Stimulated activated CD8-positive, alpha-beta memory T cell treated with anti-CD3 and anti-CD28 coated beads, Interleukin-12 subunit alpha, Interleukin-12 subunit beta, amount 100 ng/mL, for 4 hours (primary cell): Measurements from ENCODE around the gene GRK7.
A peak's percentile ranks its signal among the peaks of the same experiment; 100 is the strongest.
"Not testable (repeated sequence)": the region's sequence is repeated elsewhere in the genome, so short reads cannot be mapped to it uniquely, and the experiment has no call there.

Source experiments
- DNase-seq: peaks from one replicate; pipeline ENCODE4 v3.0.0-alpha.2; 2020; ENCODE audit warnings: low read depth

Gene GRK7

GRCh38 chr3:141796081-141796888, 33.1 kb downstream of the GRK7 start:
- peak; percentile 55 for DNase-seq

GRCh38 chr3:141796889-141797781, 33.9 kb downstream of the GRK7 start:
- DNase-seq, result no peak

GRCh38 chr3:141797819-141798447, 34.7 kb downstream of the GRK7 start:
- no peak for DNase-seq

DNA sequence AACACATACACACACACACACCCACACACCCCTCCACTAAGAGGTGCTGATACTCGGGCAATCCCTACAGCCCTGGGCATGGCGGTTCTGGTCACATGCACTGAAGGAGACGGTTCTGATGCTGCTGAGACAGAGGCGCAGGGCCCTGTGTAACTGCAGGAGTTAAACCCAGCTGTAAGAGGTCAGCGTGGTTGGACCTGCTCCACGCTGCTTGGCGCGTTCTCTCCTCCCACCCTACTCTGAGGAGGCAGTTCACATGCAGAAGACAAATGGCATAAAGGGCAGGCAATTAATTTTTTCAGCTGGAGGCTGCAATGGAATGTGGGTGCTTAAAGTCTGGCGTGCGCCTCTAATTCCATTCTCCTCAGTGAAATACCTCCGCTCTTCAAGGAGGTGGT, 35.2 kb downstream of the GRK7 start:
- no peak for DNase-seq

DNA sequence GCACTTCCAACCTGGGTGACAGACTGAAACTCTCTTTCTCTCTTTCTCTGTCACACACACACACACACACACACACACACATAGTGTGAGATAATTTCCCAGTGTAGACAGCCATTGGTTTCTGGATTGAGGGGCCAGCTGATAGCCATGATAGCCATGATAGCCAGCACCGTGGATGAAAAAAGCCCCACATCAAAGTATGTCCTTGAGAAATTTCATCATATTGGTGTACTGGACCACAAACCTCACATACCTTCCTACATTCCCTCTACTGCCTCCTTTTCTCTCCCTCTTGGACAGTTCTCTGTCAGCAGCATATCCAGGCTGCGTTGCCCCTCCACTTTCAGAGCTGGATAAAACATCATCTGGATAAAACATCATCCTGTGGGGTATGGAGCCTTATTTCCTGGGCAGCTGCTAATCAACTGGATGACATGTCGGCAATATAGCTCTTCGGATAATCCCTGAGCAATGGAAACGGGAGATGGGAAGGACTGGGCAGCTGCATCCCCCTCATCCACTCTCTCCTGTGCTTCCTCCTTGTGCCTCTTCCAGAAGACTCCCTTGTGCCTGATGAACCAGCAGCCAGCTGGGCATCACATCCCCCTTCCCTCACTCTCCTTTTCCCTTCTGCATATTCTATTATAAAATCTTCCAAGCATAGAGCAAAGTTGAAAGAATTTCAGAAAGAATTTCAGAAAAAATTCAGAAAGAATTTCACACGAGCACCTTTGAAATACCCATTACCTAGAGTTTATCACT, 39.3 kb downstream of the GRK7 start:
- DNase-seq, result no peak

DNA sequence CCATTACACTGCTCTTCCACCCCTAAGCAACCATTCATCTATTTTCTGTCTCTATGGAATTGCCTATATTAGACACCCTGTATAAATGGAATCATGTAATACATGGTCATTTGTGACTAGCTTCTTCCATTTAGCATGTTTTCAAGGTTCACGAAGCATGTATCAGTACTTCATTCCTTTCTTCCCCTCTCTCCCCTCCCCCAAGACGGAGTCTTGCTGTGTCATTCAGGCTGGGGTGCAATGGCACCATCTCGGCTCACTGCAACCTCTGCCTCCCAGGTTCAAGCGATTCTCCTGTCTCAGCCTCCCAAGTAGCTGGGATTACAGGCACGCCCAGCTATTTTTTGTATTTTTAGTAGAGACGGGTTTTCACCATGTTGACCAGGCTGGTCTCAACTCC, 40.3 kb downstream of the GRK7 start:
- not testable (repeated sequence) for DNase-seq

GRCh38 chr3:141804447-141804777, 41.2 kb downstream of the GRK7 start:
- no peak for DNase-seq

DNA sequence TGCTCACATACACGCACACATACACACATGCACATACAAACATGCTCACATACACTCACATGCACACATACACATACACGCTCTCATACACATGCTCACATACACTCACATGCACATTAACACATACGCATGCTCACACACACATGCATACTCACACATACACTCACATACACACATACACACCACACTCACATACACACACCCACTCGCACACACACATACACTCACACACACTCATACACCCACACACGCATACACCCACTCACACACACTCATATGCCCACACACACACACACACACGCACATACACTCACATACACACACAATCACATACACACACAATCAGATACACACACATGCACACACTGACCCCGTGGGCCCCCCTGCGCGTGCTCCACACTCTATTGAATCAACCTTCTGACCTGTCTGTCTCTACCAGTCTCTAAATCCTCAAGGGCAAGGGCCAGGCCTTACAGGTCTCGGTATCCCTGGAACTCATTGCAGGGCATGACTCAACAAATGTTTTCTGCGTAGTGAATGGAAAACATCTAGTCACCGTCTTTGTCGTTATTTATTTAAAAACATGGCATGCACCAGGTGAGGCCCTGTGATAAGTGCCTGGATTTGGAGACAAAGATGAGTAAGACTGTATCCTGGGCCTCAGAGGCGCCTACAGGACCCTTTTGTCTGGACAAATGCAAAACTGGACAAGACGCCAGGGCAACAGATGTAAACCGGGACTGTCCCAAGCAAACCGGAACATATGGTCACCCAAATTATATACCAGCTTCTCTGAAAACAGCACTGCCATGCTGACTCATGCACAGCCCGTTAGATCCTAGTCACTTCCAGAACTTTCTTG, 41.8 kb downstream of the GRK7 start:
- no peak for DNase-seq

GRCh38 chr3:141807277-141808033, 44.2 kb downstream of the GRK7 start:
- no peak for DNase-seq

GRCh38 chr3:141808586-141808985, 45.4 kb downstream of the GRK7 start:
- no peak for DNase-seq

- DNase-seq, result no peak
Observed at GRCh38 chr3:141810161-141810560, 47.0 kb downstream of the GRK7 start.

DNA sequence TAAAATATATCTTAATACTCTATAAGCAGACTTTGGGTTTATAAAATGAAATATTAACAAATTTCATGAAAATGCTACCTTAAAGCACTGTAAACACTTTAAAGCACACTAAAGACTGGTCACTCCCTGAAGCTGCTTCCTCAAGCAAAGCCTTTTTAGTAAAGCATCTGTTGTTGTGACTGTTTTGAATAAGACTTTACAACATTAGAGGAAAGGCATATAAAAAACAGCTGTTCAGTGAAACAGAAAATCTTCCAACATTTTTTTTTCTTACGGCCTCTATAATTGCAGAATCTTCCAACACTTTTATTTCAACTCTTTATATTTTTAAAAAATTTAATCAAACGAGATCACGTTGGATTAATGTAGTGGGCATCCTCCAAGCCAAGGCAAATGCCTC, 48.1 kb downstream of the GRK7 start:
- DNase-seq, result no peak

DNA sequence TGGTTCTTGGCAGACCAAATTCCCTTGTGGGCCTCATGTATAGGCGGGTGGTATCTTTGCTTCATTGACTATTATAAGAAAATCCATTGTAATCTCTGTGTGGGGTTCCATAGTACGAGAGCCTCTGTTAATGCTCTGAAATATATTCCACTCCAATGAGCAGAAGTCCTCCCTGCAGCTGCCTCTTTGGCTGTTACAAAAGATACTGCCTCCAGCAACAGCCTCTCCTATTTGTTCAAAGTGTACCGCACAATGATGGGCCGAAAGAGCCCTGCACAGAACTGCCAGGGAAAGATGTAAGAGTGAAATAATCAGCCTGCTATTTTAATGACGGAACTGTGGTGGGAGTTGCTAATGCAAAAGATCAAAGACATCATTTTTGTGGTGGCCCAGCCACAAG, 48.9 kb downstream of the GRK7 start:
- no peak for DNase-seq

DNA sequence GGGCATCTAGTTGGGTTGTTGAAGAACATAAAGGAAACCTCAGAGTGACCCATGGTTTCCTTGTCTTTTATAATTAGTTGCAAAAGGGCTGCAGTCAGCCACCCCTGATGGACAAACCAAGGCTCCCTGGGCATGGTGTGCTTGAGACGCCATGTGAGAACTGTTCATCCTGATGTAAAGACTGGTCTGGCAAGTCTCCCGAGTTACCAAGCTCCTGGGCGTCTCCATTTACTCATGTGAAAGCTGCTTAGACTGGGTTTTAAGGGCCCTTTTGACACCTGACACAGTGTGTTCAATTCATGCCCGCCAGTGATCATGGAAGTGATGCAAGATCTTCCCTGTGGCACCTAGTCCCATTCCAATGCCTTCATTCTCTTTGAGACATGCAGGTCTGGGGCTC, 49.4 kb downstream of the GRK7 start:
- DNase-seq, result no peak
